H1 (cell line): Measurements from ENCODE around the gene CCDC148.
"Not testable (repeated sequence)": the region's sequence is repeated elsewhere in the genome, so short reads cannot be mapped to it uniquely, and the experiment has no call there.

Experiments
- RAD21 ChIP-seq, 2 experiments: IDR thresholded peaks in 1 of 2; conservative IDR thresholded peaks in 1 of 2; 2 replicates each; pipeline ENCODE4 v1.6.1; 2011; ENCODE audit warnings: low read depth in 2 of 2, low read length in 2 of 2, improper control_type of control experiment in 1 of 2, inconsistent platforms in 1 of 2, mild to moderate bottlenecking in 1 of 2, moderate library complexity in 1 of 2
- TF ChIP-seq, protein P1 (sequence below), 3 experiments: IDR thresholded peaks; 1 replicate in 2 of 3; 2 replicates in 1 of 3; pipeline versions ENCODE4 v1.5.1 to v1.6.1; 2011; ENCODE audit warnings: low read length in 3 of 3, mild to moderate bottlenecking in 3 of 3, inconsistent platforms in 2 of 3, low read depth in 1 of 3, moderate library complexity in 1 of 3; ENCODE audit not compliant: insufficient read depth in 1 of 3; ENCODE audit errors: control extremely low read depth in 1 of 3

DNA sequence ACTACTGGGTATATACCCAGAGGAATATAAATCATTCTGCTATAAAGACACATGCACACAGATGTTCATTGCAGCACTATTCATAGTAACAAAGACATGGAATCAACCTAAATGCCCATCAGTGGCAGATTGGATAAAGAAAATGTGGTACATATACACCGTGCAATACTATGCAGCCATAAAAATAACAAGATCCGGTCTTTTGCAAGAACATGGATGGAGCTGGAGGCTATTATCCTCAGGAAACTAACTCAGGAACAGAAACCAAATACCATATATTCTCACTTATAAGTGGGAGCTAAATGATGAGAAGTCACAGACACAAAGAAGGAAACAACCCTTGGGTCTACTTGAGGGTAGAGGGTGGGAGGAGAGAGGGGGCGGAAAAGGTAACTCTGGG is 16.7 kb upstream of the CCDC148 start:
- TF ChIP-seq RAD21 (IDR thresholded peaks at IDR 0.05 in 1 of 2, conservative IDR thresholded peaks at IDR 0.05 in 1 of 2; ENCODE audit: low read depth in 2 of 2, low read length in 2 of 2), result not testable (repeated sequence)
- TF ChIP-seq, protein P1, sequence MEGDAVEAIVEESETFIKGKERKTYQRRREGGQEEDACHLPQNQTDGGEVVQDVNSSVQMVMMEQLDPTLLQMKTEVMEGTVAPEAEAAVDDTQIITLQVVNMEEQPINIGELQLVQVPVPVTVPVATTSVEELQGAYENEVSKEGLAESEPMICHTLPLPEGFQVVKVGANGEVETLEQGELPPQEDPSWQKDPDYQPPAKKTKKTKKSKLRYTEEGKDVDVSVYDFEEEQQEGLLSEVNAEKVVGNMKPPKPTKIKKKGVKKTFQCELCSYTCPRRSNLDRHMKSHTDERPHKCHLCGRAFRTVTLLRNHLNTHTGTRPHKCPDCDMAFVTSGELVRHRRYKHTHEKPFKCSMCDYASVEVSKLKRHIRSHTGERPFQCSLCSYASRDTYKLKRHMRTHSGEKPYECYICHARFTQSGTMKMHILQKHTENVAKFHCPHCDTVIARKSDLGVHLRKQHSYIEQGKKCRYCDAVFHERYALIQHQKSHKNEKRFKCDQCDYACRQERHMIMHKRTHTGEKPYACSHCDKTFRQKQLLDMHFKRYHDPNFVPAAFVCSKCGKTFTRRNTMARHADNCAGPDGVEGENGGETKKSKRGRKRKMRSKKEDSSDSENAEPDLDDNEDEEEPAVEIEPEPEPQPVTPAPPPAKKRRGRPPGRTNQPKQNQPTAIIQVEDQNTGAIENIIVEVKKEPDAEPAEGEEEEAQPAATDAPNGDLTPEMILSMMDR (IDR thresholded peaks at IDR 0.05; ENCODE audit: control extremely low read depth in 1 of 3, insufficient read depth in 1 of 3, low read depth in 1 of 3, low read length in 3 of 3), result not testable (repeated sequence)
